ENCODE measurements around the gene MAGEA9.
"Not testable (repeated sequence)": the region's sequence is repeated elsewhere in the genome, so short reads cannot be mapped to it uniquely, and the experiment has no call there.

The MAGEA9 gene

DNA sequence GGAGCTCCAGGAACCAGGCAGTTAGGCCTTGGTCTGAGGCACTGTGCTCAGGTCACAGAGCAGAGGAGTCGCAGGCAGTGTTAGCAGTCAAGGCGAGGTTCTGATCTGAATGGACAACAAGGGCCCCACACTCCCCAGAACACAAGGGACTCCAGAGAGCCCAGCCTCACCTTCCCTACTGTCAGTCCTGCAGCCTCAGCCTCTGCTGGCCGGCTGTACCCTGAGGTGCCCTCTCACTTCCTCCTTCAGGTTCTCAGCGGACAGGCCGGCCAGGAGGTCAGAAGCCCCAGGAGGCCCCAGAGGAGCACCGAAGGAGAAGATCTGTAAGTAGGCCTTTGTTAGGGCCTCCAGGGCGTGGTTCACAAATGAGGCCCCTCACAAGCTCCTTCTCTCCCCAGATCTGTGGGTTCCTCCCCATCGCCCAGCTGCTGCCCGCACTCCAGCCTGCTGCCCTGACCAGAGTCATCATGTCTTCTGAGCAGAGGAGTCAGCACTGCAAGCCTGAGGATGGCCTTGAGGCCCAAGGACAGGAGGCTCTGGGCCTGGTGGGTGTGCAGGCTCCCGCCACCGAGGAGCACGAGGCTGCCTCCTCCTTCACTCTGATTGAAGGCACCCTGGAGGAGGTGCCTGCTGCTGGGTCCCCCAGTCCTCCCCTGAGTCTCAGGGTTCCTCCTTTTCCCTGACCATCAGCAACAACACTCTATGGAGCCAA, 26.2 kb downstream of the MAGEA9 start:
- DNase-seq (ENCODE audit: low read depth, low spot score) = no peak

DNA sequence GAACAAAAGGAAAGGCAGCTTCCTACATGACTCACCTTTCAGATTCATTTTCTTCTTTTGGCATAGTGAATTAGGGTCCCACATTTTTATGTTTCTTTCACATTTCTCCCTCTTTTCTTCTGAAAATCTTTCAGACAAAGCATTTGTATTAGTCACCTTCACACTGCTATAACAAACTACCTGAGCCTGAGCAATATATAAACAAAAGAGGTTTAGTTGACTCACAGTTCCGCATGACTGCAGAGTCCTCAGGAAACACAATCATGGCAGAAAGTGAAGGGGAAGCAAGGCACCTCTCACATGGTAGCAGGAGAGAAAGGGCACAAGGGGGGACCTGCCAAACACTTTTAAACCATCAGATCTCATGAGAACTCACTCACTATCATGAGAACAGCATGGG, 36.9 kb downstream of the MAGEA9 start:
- no peak for DNase-seq (ENCODE audit: low read depth, low spot score)

DNA sequence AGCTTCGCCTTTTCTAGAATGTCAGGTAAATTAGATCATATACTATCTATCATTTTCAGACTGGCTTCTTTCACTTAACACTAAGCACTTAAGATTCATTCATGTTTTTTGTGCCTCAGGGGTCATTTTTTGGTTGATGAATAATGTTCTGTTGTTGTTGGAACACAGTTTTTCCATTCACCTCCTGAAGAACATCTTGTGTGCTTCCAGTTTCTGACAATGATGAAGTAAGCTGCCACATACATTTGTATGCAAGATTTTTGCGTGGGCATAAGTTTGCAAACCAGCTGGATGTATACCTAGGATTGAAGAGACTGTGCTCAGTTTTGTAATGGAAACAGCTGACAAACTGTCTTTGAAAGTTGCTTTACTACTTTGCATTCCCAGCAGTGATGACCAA, 37.6 kb downstream of the MAGEA9 start:
- no peak for DNase-seq (ENCODE audit: low read depth, low spot score)

DNA sequence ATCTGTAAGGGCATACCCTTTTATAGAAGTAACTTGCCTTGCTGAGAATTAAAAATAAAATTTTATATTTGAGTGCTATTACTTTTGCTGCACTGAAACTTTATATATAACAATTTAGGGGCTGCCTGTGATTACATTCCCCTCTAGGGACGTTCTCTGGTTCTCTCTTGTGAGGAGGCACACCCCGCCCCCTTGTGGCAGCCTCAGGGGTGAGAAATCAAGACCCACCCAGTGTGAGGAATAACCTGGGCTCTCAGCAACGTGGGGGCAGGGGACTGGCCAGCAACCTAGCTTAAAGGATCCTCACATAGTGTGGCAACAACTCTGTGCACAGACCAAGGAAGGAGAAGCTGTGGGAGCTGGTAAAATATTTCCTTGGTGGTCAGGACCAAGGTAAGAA, 43.7 kb downstream of the MAGEA9 start:
- no peak for DNase-seq (ENCODE audit: low read depth, low spot score)

DNA sequence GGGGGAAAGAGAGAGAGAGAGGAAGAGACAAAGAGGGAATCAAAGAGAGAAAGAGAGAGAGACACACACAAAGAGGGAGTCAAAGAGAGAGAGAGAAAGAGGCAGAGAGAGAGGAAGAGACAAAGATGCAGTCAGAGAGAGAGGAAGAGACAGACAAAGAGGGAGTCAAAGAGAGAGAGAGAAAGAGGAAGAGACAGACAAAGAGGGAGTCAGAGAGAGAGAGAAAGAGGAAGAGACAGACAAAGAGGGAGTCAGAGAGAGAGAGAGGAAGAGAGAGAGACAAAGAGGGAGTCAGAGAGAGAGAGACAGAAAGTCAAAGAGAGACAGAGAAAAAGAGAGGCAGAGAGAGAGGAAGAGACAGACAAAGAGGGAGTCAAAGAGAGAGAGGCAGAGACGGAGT, 45.5 kb downstream of the MAGEA9 start:
- no peak for DNase-seq (ENCODE audit: low read depth, low spot score)

DNA sequence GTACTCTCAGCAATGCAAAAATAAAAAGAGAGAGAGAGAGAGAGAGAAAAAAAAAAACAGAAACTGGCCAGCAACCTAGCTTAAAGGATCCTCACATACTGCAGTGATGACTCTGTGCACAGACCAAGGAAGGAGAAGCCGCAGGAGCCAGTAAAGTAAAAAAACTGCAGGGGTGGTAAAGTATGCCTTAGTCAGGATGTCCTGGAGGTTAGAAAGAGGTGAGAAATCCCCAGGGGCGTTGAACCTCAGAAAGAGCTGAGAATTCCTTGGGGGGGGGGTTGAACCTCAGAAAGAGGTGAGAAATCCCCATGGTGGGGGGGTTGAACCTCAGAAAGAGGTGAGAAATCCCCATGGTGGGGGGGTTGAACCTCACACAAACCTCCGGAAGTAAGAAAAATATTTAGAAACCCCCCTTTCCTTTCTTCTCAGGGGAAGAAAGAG, 48.0 kb downstream of the MAGEA9 start:
- no peak for DNase-seq (ENCODE audit: low read depth, low spot score)

GRCh38 chrX:149830192-149830873, 48.6 kb downstream of the MAGEA9 start:
- no peak for DNase-seq (ENCODE audit: low read depth, low spot score)

- DNase-seq (ENCODE audit: low read depth, low spot score) = no peak
These were observed 49.7 kb downstream of the MAGEA9 start for GRCh38 chrX:149831473-149831872.

DNA sequence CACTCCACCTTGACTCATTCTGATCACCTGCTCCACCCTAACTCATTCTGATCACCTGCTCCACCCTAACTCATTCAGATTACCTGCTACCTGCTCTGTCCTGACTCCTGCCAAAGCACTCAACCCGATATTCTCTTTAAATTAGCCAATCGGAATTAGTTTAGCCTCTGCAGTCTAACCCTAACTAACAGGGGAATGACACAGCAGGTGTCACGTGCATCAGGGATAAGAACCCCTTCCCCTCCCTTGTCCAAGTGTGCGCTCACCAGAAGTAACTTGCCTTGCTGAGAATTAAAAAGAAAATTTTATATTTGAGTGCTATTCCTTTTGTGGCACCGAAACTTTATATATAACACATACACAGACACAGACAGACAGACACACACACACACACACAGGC, 55.0 kb downstream of the MAGEA9 start:
- DNase-seq (ENCODE audit: low read depth, low spot score) = not testable (repeated sequence)

DNA sequence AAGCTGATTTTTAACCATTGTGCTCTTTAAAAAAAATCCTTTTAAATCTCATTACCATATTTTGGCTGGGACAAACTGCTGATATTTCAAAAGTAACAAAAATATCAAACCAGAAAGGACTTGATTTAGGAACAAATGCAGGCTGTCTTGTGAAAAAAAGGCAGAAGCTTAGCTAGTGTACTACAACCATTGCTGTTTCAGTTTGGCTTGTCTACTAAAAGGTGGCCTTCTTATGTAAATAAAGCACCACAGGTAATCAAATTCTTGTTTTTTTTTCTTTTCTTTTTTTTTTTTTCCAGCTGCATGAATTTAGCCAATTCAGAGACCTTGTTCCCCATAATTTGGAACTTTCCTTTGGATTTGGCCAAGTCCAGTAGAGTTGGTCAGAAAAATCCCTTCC, 55.4 kb downstream of the MAGEA9 start:
- DNase-seq (ENCODE audit: low read depth, low spot score) = no peak

Measured in iPS DF 19.7 (cell line).